Epidermal melanocyte (primary cell): Measurements from ENCODE around the gene CDH13.
A peak's percentile ranks its signal among the peaks of the same experiment; 100 is the strongest.

ENCODE experiments used
- DNase-seq: peaks from one replicate; pipeline ENCODE4 v3.0.0; 2011; ENCODE audit warnings: low spot score; ENCODE audit not compliant: insufficient read length

The CDH13 gene

GRCh38 chr16:82835487-82836155, 208.9 kb downstream of the CDH13 start:
- no peak for DNase-seq

GRCh38 chr16:82841108-82841507, 214.3 kb downstream of the CDH13 start:
- DNase-seq: no peak

GRCh38 chr16:82843606-82844271, 217.0 kb downstream of the CDH13 start:
- DNase-seq: no peak

DNA sequence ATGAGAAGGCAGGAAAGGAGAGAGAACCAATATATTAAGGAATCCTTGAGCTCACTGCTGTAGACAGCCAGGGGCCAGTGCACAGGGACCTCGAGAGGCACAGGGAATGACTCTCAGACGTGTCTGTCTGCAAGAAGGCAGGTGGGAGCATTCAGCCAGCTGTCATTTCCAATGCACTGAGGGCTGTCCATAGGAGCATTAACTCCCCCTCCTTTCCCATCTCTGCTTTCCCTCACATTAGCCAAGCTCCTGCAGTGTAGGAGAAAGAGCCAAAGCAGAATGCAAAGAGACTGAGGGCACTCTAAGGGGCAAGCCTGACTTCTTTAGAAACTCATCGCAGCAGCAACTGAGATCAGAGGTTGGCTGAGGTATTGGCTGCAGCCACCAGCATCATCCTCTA, 218.3 kb downstream of the CDH13 start:
- no peak for DNase-seq

DNA sequence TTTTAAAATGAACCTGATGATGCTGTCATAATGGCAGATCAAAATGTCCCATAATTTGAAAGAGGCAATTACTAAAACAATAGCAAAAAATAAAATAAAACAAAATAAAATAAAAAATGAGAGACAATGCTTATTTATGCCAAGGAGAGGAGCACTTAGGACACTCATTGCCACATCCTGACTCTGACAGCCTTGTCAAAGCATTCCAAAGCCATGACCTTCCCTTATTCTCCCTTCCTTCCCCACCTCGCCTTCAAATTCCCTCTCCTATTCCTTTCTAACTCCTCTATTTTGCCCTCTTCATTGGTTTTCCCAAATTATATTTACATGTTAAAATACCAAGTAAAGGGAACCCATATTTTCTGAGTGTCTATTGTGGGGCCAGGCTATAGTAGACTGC, 220.0 kb downstream of the CDH13 start:
- no peak for DNase-seq

- no peak for DNase-seq
These were observed 221.2 kb downstream of the CDH13 start for GRCh38 chr16:82848013-82848412.

GRCh38 chr16:82852388-82853008, 225.7 kb downstream of the CDH13 start:
- peak; percentile 64 for DNase-seq

GRCh38 chr16:82855471-82855870, 228.7 kb downstream of the CDH13 start:
- peak; percentile 38 for DNase-seq

DNA sequence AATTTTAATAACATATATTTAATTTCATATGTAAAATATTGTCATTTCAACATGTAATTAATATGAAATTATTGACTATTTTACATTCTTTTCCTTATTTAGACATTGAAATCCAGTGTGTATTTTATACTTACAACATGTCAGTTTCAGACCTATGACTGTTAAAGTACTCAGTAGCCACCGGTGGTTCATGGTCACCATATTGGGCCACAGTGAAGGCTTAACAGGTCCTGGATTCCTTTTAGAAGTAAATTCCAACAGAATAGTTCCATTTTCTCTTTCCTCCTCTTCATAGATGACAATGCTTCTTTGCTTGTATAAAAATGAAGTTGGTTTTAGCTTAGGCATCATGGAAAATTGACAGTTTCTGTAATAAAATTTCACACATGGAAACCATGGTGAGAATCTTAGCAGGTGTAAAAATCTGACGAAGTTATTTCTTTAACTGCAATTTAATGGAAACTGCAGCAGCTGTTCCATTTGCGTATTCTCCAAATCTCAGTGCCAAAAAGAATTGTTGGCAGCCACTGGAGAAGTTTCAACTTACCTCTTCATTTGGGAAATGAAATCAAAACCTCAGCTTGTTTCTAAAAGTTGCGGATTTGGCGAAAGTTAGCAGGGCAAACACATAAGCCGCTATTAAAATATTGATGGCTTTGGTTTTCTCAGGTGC, 231.1 kb downstream of the CDH13 start:
- DNase-seq: no peak

GRCh38 chr16:82859662-82860061, 232.9 kb downstream of the CDH13 start:
- no peak for DNase-seq

GRCh38 chr16:82860071-82860470, 233.3 kb downstream of the CDH13 start:
- DNase-seq: no peak

GRCh38 chr16:82862057-82862456, 235.3 kb downstream of the CDH13 start:
- no peak for DNase-seq

GRCh38 chr16:82864332-82865040, 237.7 kb downstream of the CDH13 start:
- no peak for DNase-seq

GRCh38 chr16:82865412-82865811, 238.6 kb downstream of the CDH13 start:
- DNase-seq: no peak

DNA sequence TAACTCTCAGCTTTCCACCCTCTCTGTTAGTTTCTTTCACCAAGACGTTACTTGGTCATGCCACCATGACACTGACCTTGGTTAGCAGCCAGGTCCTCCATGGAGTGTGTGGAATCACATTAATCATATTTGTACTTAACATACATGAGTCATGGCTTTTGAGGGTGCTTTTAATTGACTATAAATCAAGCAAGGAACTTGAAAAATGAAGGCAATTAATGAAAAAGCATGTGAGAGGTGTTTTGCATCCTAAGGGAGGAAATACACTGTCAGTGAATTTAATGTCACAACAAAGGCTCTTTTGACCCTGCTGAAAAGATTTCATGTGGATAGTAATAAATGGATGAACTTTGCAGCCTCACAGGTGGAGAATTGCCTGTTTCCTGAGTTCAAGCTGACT, 240.7 kb downstream of the CDH13 start:
- no peak for DNase-seq

DNA sequence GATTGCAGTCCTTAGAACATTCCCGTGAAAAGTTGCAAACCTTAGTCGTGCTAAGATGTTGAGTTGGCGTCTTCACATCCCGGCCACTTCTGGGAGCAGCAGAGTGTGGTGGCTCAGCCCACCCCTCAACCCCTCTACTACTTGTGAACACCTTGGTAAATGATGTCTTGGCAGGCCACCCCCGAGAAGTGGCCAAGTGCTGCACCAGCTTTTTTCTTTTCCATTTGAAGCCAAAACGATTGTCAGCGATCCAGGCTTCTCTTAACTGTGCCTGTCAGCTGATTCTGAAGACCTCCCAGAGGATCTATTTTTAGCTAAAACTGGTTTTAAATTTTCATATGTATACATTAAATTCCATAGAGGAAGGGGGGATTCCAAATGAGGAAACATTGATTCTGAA, 247.5 kb downstream of the CDH13 start:
- DNase-seq: no peak

GRCh38 chr16:82874672-82875071, 247.9 kb downstream of the CDH13 start:
- no peak for DNase-seq

GRCh38 chr16:82876951-82877350, 250.2 kb downstream of the CDH13 start:
- DNase-seq: no peak

- no peak for DNase-seq
These were observed 251.7 kb downstream of the CDH13 start for GRCh38 chr16:82878466-82878865.

DNA sequence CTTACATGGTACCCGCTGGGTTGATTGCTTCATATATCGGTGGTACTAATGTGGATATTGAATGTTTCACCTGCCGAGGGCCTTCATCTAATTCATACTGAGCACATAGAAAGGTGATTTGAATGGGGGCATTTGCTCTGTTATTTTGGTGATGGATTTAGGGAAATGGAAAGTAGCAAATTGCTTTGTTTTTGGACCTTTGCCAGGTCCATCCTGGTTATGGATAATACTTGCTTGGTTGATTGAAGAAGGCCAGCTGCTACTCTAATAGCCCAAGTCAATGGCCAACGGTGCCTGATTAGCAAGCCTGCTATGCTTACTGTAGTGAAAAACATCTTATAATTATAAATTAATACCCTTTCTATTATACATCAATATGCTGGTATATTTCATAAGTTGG, 253.6 kb downstream of the CDH13 start:
- no peak for DNase-seq

- no peak for DNase-seq
These were observed 254.7 kb downstream of the CDH13 start for GRCh38 chr16:82881516-82881915.

DNA sequence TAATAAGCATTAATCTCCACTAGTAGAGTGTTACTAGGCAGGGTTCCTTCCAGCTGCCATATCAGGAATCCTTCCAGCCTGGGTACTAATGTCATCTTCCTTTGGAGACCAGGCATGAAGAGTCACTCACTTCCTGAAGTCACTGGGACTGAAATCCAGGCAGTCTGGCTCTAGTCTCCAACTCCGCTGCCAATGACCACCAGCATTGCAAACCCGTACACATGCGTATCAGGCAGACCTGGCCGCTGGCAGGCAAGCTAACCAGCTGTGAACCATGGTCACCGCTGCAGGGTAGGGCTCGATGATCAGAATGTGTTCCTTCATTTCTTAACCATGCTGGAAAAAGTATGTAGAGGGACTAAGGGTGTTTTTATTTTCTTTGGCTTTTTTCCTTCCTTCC, 255.5 kb downstream of the CDH13 start:
- no peak for DNase-seq
